Prostate gland (tissue), 2 donors: Measurements from ENCODE around the gene TANC1.

ENCODE experiments used
- CTCF ChIP-seq, 4 experiments: fragments of 200-600 bp in 2 of 4; fragments of 450-650 bp in 2 of 4; sonication (generic) in 2 of 4; IDR thresholded peaks; 1 replicate in 3 of 4; 2 replicates in 1 of 4; pipeline ENCODE4 v1.5.1; 2016 to 2019; ENCODE audit warnings: antibody characterized with exemption in 4 of 4, mild to moderate bottlenecking in 2 of 4, moderate library complexity in 2 of 4
- POLR2A ChIP-seq: fragments of 450-650 bp; IDR thresholded peaks from one replicate; pipeline ENCODE4 v1.6.1; 2016; ENCODE audit warnings: antibody characterized with exemption, mild to moderate bottlenecking

- TF ChIP-seq CTCF (IDR thresholded peaks at IDR 0.05) (no peak), POLR2A (no peak)
Measured at GRCh38 chr2:159091381-159091780, 122.9 kb downstream of the TANC1 start.
